ENCODE data around the gene MAP4.

GRCh38 chr3:48014358-48014757 lies 1.9 kb downstream of the MAP4 start:
- TF ChIP-seq CTCF (conservative IDR thresholded peaks at IDR 0.05; ENCODE audit: low read depth, low read length) (no peak), EZH2 (IDR thresholded peaks at IDR 0.05; ENCODE audit: low read length, unreplicated experiment) (no peak)

Measured in PC-3 (cell line).